T-cell (primary cell): Measurements from ENCODE around the gene NOL4L. TPM values are rescaled to one million over a fixed set of nuclear protein-coding genes. Genes with fewer than 3 reads are reported as not detected.
"Not testable (repeated sequence)": the region's sequence is repeated elsewhere in the genome, so short reads cannot be mapped to it uniquely, and the experiment has no call there.

ENCODE experiments used
- ATAC-seq, 4 experiments: fragments of 200-7000 bp in 3 of 4; fragments of 150-1000 bp in 1 of 4; cut with Tn5 transposase; replicated peaks in 1 of 4; 1 replicate in 3 of 4; 2 replicates in 1 of 4; pipeline ENCODE4 v1.10.0; 2021; ENCODE audit warnings: moderate library complexity in 3 of 4, mild to moderate bottlenecking in 2 of 4, moderate number of reproducible peaks in 1 of 4
- CTCF ChIA-PET, 2 donors: fragments of 300-600 bp; sonication (Branson Sonifier 250); formaldehyde crosslinking; loops; one replicate each; lab custom pipeline; 2022; ENCODE audit warnings: antibody characterized with exemption in 2 of 2; lab: Charles Lee
- POLR2A ChIA-PET, 2 donors: fragments of 300-600 bp; sonication (Branson Sonifier 250); formaldehyde crosslinking; loops; one replicate each; lab custom pipeline; 2022; ENCODE audit warnings: antibody characterized with exemption in 2 of 2; lab: Charles Lee
- DNase-seq, 35 experiments: peaks; one replicate each; pipeline versions ENCODE4 v3.0.0 to v3.0.0-alpha.2; 2013 to 2023
- H3K27ac ChIP-seq: one replicate; pipeline ENCODE4 v1.5.1; 2013; ENCODE audit warnings: low read length
- H3K27me3 ChIP-seq, 2 experiments: replicated peaks in 1 of 2; 1 replicate in 1 of 2; 2 replicates in 1 of 2; pipeline versions ENCODE4 v1.6.1 to v1.7.0; 2013; ENCODE audit warnings: low read length in 1 of 2, mixed read lengths in 1 of 2; ENCODE audit not compliant: control insufficient read depth in 2 of 2, insufficient read depth in 2 of 2; ENCODE audit errors: extremely low read depth in 1 of 2
- H3K36me3 ChIP-seq, 2 donors: 1 replicate in 1 of 2; 2 replicates in 1 of 2; pipeline versions ENCODE4 v1.6.1 to v1.7.0; 2013; ENCODE audit warnings: low read length in 1 of 2; ENCODE audit not compliant: control insufficient read depth in 2 of 2, insufficient read depth in 1 of 2; ENCODE audit errors: extremely low read depth in 1 of 2
- H3K4me1 ChIP-seq, 2 experiments: 1 replicate in 1 of 2; 2 replicates in 1 of 2; pipeline versions ENCODE4 v1.6.1 to v1.7.0; 2013; ENCODE audit warnings: low read length in 2 of 2, mixed read lengths in 1 of 2; ENCODE audit not compliant: insufficient read depth in 2 of 2, control insufficient read depth in 1 of 2; ENCODE audit errors: extremely low read depth in 1 of 2
- H3K4me3 ChIP-seq, 2 donors: 1 replicate in 1 of 2; 2 replicates in 1 of 2; pipeline versions ENCODE4 v1.5.1 to v1.7.0; 2013; ENCODE audit warnings: mild to moderate bottlenecking in 2 of 2, low read length in 1 of 2, moderate library complexity in 1 of 2; ENCODE audit not compliant: control insufficient read depth in 1 of 2; ENCODE audit errors: extremely low read depth in 1 of 2
- H3K9me3 ChIP-seq: 2 replicates; pipeline ENCODE4 v1.7.0; 2013
- H3K27ac Mint-ChIP-seq, 2 donors: one replicate each; pipeline ENCODE4 v1.8.0; 2020 to 2021; ENCODE audit warnings: mild to moderate bottlenecking in 2 of 2, mixed read lengths in 2 of 2
- H3K27me3 Mint-ChIP-seq, 2 donors: one replicate each; pipeline ENCODE4 v1.8.0; 2021 to 2022; ENCODE audit warnings: mixed read lengths in 2 of 2
- H3K36me3 Mint-ChIP-seq: one replicate; pipeline ENCODE4 v1.8.0; 2021; ENCODE audit warnings: mixed read lengths
- H3K4me1 Mint-ChIP-seq, 3 donors: one replicate each; pipeline ENCODE4 v1.8.0; 2020 to 2022; ENCODE audit warnings: mixed read lengths in 3 of 3, mild to moderate bottlenecking in 1 of 3
- H3K4me3 Mint-ChIP-seq, 3 donors: one replicate each; pipeline ENCODE4 v1.8.0; 2020 to 2022; ENCODE audit warnings: mild to moderate bottlenecking in 3 of 3, mixed read lengths in 3 of 3, moderate library complexity in 3 of 3
- H3K9me3 Mint-ChIP-seq, 3 donors: one replicate each; pipeline ENCODE4 v1.8.0; 2020 to 2022; ENCODE audit warnings: mixed read lengths in 3 of 3
- WGBS: methylation state at CpG from one replicate; pipeline ENCODE4 v1.1.5; 2013; ENCODE audit warnings: missing lambda C conversion rate; ENCODE audit not compliant: insufficient coverage; 5-methylcytosine and 5-hydroxymethylcytosine counted together
- total RNA-seq, 35 experiments: library from RNA in 6 of 35; stranded (reverse) in 6 of 35; fragments of 120-200 nt in 1 of 35; gene quantifications; one replicate each; pipeline versions ENCODE4 v1.2.1 to v1.2.4 and lab custom pipeline; 2013 to 2026

The NOL4L gene
- total RNA-seq, 5 donors from 2014 or later (not counting 1 experiment from before 2014, with no cell fraction given), result 63.5 to 88.8 (median 74.4) TPM

DNA sequence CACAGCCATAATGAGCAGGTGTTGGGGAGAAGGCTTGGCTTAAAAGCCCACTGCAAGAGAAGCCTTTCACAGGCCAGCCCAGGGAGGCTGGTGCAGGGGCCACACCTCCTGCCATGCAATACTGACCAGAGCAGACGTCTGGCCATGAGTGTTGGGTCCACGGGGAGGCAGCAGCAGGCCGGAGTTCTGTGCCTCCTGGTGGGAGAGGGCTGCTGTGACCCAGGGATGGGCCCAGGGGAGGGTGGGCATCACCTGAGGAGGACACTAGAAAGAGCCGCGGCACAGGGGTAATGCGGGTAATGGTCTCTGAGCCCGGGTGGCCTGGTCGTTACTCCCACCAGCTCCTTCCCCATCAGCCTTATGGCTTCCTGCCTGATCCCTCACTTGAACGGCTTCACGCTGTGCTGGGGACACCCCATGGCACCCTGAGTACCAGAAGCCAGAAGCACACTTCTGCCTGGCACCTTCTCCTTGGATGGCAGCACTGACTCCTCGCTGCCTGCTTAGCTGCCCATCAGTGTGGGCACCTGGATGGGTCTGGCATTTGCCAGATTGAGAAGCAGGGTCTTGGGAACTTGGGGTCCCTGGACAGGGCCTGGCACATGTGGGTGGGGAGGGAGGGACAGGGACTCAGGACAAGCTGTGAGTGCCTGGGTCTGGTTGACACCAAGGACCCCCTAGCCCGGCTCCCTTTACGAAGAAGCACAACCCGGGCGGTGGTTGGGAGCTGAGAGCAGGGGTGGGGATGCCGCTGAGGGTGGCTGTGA is 118.2 kb downstream of the NOL4L start:
- WGBS, result 90% methylated on average over 11 of the region's 16 CpGs
- CTCF ChIA-PET, result no interaction called here
- Mint-ChIP-seq H3K4me3 (no peak overlapping the region), H3K27ac (peak overlapping the region; percentile 19 to 74), H3K36me3 (peaks cover 4% of the 10 kb centered on the region), H3K4me1 (peaks cover 6 to 12% (median 8%) of the 10 kb centered on the region in 3 donors), H3K9me3 (no peaks in the 10 kb centered on the region), H3K27me3 (no peaks in the 10 kb centered on the region)
- Histone ChIP-seq H3K4me1 (peaks cover 0 to 22% of the 10 kb centered on the region in 2 experiments), H3K9me3 (no peaks in the 10 kb centered on the region), H3K27me3 (no peaks in the 10 kb centered on the region), H3K4me3 (no peak overlapping the region), H3K36me3 (peaks cover 32 to 35% of the 10 kb centered on the region in 2 donors), H3K27ac (no peak overlapping the region)
- POLR2A ChIA-PET, result no interaction called here
- no peak for ATAC-seq
- DNase-seq, result no peak

DNA sequence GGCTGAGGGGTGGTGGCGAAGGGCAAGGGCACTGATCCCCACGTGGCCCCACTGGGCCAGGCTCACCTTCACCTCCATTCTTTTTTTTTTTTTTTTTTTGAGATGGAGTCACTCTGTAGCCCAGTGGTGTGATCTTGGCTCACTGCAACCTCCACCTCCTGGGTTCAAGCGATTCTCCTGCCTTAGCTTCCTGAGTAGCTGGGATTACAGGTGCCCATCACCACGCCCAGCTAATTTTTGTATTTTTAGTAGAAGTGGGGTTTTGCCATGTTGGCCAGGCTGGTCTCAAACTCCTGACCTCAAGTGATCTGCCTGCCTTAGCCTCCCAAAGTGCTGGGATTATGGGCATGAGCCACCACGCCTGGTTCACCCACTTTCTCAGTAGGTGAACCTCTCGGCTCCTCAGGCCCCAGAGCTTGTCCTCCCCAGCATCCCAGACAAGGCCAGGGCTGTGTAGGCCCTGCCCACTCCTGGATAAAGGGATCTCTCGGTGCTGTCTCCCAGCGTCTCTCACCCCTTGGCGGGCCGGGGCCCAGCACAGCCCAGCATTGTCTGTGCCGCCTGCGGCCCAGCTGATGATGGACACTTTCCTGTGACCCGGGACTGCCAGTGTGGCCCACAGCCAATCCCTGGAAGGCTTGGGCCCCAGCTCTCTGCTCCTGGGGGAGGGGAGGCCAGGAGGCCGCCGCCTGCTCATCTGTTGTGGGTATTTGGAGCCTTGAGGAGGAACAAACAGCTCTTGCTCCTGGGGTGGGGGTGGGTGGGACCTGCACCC is 119.0 kb downstream of the NOL4L start:
- not testable (repeated sequence) for H3K27ac Mint-ChIP-seq
- CTCF ChIA-PET, result interaction anchor here in 1 of 2 donors (0.6 kb wide), 1 partner anchor 208 kb away, joined by 3 read pairs; the partner anchor contains the start of gene C20orf203

GRCh38 chr20:32465092-32465900 is 119.8 kb downstream of the NOL4L start:
- no peak for DNase-seq
- Mint-ChIP-seq H3K27me3 (no peaks in the 10 kb centered on the region), H3K27ac (no peak overlapping the region), H3K4me3 (no peak overlapping the region), H3K36me3 (peaks cover 4% of the 10 kb centered on the region), H3K4me1 (peaks cover 0 to 4% (median 3%) of the 10 kb centered on the region in 3 donors), H3K9me3 (no peaks in the 10 kb centered on the region)
- H3K36me3 ChIP-seq, result peaks cover 35 to 36% of the 10 kb centered on the region in 2 donors
- ChIA-PET POLR2A (no interaction called here), CTCF (no interaction called here)
- no peaks in the 10 kb centered on the region for H3K9me3 ChIP-seq
- WGBS, result 97% methylated on average over 19 of the region's 24 CpGs
- no peak for ATAC-seq
- no peak overlapping the region for H3K4me3 ChIP-seq
- H3K27ac ChIP-seq, result no peak overlapping the region
- no peaks in the 10 kb centered on the region for H3K27me3 ChIP-seq
- peaks cover 0 to 15% of the 10 kb centered on the region in 2 experiments for H3K4me1 ChIP-seq

More for the DNA sequence above, 119.0 kb downstream of the NOL4L start:
- WGBS, result 97% methylated on average over 6 of the region's 15 CpGs
- H3K4me1 Mint-ChIP-seq, ATAC-seq, H3K9me3 ChIP-seq, H3K9me3 Mint-ChIP-seq, H3K27me3 Mint-ChIP-seq, H3K36me3 Mint-ChIP-seq, POLR2A ChIA-PET, H3K27ac ChIP-seq, DNase-seq, H3K4me3 Mint-ChIP-seq, H3K4me3 ChIP-seq, H3K27me3 ChIP-seq: not testable (repeated sequence)
- peaks cover 0 to 21% of the 10 kb centered on the region in 2 experiments for H3K4me1 ChIP-seq
- H3K36me3 ChIP-seq, result peaks cover 27 to 32% of the 10 kb centered on the region in 2 donors

DNA sequence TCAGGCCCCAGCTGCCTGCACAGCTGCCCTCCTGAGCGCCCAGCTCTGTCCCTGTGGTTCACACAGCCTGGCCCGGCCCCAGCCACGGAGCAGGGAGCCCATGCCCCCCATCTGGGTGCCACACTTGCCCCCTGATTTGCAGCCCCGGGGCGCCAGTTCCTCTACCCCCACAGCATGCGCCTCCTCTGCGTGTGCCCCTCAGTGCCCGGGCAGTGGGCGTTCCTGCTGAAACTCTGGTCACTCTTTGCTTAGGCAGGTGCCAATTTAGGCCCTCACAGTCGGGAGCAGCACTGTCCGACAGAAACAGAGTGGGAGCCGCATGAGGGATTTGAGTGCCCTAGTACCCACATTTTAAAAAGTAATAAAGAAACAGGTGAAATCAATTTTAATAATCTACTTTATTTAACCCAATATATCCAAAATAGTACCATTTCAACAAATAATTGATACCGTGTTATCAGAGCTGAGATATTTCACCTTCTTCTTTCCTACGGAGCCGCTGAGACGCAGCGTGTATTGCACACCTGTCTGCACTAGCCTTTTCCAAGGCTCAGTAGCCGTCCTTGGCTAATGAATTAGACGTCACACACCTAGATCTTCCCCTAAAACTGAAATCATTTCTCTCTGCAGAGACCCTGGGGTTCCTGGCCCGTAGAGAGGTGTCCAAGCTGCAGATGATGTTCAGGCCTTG is 120.6 kb downstream of the NOL4L start:
- ATAC-seq (no peak), DNase-seq (no peak)
- H3K27ac Mint-ChIP-seq, result peak overlapping the region in 1 of 2 donors; percentile 16
- ChIA-PET CTCF (no interaction called here), POLR2A (no interaction called here)
- WGBS, result 95% methylated on average over 17 of the region's 20 CpGs
- Histone ChIP-seq H3K9me3 (no peaks in the 10 kb centered on the region), H3K4me3 (no peak overlapping the region), H3K27me3 (no peaks in the 10 kb centered on the region), H3K36me3 (peaks cover 37 to 41% of the 10 kb centered on the region in 2 donors), H3K27ac (no peak overlapping the region), H3K4me1 (peaks cover 0 to 12% of the 10 kb centered on the region in 2 experiments)
- H3K9me3 Mint-ChIP-seq, result no peaks in the 10 kb centered on the region
- H3K4me1 Mint-ChIP-seq, result peaks cover 0 to 2% (median 0%) of the 10 kb centered on the region in 3 donors
- no peak overlapping the region for H3K4me3 Mint-ChIP-seq
- H3K27me3 Mint-ChIP-seq, result no peaks in the 10 kb centered on the region
- H3K36me3 Mint-ChIP-seq, result peaks cover 4% of the 10 kb centered on the region

DNA sequence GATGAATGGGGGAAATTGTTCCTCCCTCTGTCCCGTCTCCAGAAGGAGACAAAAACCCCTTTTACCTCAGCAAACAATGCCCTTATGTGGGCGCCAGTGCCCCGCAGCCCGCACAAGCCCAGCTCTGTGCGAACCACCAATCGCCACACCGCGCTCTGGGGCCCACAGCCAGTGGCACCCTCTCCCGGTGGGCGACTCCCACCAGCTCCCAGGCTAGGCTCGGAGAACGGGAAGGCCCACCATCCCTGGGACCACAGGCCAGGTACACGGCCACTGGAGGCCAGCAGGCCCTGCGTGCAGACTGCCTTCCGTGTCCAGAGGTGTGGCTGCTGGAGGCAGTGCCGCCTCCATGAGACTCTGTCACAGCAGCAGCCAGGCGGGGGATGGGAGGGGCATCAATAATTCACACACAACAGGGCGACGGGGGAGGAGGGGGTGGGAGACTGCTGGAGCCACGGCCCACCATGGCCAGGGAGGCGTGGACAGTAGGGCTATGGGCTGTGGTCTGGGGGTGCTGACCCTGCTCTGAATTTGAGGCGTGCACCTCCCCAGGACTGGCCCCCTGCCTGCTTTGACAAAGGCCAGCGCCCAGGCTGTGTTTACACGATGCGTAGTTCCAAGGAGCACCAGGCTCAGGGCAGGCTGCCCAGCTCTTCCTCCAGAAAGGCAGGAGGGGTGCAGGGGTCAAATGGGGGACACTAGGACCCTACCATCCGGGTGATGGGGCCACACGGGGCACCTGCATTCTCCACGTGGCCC is 121.3 kb downstream of the NOL4L start:
- ChIA-PET POLR2A (no interaction called here), CTCF (no interaction called here)
- no peak overlapping the region for H3K27ac Mint-ChIP-seq
- Histone ChIP-seq H3K4me3 (no peak overlapping the region), H3K4me1 (peaks cover 0 to 12% of the 10 kb centered on the region in 2 experiments), H3K36me3 (peaks cover 34 to 41% of the 10 kb centered on the region in 2 donors), H3K27ac (no peak overlapping the region), H3K27me3 (no peaks in the 10 kb centered on the region), H3K9me3 (no peaks in the 10 kb centered on the region)
- no peak for ATAC-seq
- H3K36me3 Mint-ChIP-seq, result peaks cover 4% of the 10 kb centered on the region
- no peaks in the 10 kb centered on the region for H3K9me3 Mint-ChIP-seq
- no peak for DNase-seq
- peaks cover 0 to 2% (median 0%) of the 10 kb centered on the region in 3 donors for H3K4me1 Mint-ChIP-seq
- no peak overlapping the region for H3K4me3 Mint-ChIP-seq
- 89% methylated on average over 21 of the region's 28 CpGs for WGBS
- H3K27me3 Mint-ChIP-seq, result no peaks in the 10 kb centered on the region
